Skin of body (tissue), 2 donors: Measurements from ENCODE around the gene GALT. TPM values are rescaled to one million over a fixed set of nuclear protein-coding genes. Genes with fewer than 3 reads are reported as not detected.
"Not testable (repeated sequence)": the region's sequence is repeated elsewhere in the genome, so short reads cannot be mapped to it uniquely, and the experiment has no call there.

Experiments
- DNase-seq: peaks from one replicate; lab custom pipeline; 2025; lab: John Stamatoyannopoulos, UW
- total RNA-seq: library from RNA; depleted of rRNA; stranded (reverse); fragments of >200 nt; gene quantifications from one replicate; pipeline ENCODE4 v1.2.3, GENCODE V29; 2014

Gene GALT
- total RNA-seq, 1 donor from 2014 or later, result 44.2 TPM

GRCh38 chr9:34627716-34628655, 18.5 kb upstream of the GALT start:
- DNase-seq, result no peak

DNA sequence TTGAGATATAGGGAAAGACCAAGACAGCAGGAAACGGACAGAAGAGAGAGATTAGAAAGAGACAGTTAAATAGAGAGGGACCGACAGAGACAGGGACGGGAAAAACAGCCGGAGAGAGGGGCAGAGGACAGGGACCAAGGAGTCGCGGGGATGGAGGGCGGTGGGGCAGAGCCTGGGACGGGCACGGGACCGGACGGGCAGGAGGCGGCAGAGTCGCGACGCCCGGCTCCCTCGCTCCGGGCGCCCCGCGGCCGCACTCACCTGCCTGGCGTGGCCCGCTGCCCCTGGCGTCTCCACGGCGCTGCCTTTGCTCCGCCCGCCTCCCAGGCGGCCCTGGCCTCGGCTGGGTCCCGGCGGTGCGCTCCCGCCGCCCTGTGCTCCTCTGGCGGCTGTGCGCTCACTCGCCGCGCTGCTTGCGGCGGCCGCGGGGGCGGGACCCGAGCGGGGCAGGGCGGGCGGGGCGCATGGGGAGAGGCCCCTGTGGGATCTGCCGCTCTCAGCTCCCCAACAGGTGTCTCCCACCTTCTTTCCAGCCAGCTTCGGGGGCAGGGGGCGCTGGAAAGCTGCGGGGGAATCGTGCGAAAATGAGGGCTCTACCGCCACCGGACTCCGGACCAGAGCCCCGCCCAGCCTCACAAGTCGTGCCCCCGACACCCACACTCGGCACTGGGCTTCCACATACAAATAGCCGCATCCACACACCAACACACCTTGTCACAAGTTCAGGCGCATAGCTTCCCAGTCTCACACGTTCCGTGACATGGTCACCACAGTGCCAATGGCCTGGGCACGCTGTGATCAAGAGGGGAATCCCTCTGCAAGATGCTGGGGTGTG, 17.6 kb upstream of the GALT start, which contains the start of gene ARID3C:
TSS of gene ARID3C (minus strand) at position 411 of the 835 bp plus-strand sequence. CDS start 1,052 bp downstream, outside the sequence.
- DNase-seq, result no peak

GRCh38 chr9:34629491-34629808, 17.0 kb upstream of the GALT start:
- DNase-seq, result no peak

DNA sequence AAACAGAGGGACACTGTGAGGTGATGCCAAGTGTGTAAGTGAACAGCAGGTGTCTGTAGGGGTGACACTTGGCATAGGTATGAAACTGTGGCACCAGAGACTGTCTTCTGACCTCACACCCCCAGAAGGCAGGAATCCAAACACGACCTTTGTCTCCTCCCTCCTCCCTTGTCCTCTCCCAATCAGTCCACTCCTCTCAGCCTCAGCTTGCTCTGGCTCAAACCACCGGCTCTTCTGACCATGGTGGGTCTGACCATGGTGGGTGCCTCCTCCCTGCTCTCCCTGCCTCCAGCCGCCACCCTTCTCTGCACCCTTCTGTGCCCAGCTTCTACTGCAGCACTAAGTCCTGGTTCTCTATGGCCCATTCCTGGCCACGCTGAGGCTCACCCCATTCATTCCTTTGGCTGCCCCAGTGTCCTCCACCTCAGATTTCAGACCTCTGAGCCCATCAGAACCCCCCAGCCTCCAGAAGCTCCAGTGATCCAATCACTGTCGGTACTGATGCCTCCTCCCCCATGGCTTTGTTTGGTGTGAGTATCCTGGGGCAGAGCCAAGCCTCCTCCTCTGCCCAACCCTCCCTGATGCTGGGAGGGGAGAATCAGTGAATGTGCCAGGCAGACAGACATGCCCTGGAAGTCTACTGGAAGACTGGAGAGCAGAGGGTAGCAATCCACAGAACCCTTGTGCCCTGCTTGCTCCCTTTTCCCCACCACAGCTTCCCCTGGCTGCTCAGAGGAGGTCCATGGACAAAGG, 15.9 kb upstream of the GALT start:
- DNase-seq, result no peak

DNA sequence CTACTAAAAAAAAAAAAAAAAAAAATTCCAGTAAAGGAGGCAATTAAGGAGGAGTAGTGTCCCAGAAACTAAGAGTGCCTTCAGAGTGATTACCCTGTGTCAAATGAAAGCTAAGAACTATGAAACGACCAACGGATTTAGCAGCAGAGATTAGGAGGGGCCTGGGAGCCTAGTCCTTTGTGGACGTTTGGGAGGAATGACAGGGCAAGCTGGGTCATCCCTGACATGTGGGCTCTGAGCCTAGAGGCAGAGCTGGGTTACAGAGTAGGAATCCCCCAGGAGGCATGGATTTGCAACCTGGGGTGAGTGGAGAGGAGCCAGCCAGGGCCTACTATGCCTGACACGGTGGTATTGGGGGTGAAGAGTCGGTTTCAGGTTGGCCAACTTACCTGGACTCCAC, 13.3 kb upstream of the GALT start:
- DNase-seq, result no peak

DNA sequence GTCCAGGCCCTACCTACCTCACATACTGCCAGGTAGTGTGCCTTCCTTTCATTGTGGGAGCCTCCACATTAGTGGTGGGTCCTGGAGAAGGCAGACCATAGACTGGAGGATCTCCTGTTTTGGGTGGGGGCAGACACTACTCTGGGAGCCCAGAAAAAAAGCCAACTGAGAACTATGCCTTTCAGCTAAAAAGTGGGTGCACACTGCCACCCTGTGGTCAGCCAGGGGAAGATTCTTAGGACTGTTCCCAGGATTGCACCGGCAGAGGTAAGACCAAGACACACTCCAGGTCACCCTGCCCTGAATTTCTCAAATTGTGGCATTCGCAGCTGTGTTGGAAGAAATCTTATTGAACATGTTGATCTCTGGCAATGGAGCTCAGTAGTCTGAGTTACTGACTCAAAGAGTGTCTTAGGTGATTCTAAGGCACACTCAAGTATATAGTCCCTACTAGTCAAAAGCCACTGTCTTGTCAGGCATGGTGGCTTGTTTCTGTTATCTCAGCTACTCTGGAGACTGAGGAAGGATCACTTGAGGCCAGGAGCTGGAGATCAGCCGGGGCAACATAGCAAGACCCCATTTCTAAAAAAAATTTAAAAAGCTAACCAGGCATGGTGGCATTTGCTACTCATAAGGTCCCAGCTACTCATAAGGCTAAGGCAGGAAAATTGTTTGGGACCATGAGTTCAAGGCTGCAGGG, 12.5 kb upstream of the GALT start:
- DNase-seq, result peak; percentile 29

GRCh38 chr9:34634551-34635248, 11.8 kb upstream of the GALT start:
- no peak for DNase-seq

GRCh38 chr9:34635556-34635955, 10.9 kb upstream of the GALT start:
- DNase-seq, result no peak

DNA sequence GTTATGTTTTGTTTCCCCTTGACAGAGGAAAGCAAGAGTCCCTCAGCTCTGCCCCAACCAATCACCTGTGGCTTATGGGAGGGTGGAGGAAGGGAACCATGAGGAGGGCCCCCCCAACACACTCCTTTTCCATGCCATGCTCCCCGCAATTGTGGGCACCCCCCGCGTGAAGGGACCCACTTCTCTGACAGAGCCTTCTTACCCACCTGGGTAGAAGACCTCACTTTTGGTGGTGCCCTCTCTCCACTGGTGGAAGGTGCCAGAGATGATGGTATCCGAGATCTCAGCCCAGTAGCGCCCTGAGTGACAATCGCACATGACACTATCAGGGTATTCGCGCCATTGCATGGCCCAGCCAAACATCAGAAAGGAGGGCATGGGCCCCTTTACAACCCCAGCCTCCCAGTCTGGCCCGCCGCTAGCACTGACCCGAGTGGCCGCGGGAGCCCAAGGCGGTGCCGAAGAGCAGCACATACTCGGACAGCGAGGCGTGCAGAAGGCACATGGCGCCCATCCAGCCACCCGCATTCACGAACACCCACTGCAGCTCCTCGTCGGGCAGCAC, 9.6 kb upstream of the GALT start:
- DNase-seq, result no peak

GRCh38 chr9:34637356-34638137, 8.9 kb upstream of the GALT start, which contains the start of gene SIGMAR1:
Gene SIGMAR1 (minus strand): TSS chr9:34637787. CDS start chr9:34637697, 90 bp downstream.
- DNase-seq, result peak; percentile 89

DNA sequence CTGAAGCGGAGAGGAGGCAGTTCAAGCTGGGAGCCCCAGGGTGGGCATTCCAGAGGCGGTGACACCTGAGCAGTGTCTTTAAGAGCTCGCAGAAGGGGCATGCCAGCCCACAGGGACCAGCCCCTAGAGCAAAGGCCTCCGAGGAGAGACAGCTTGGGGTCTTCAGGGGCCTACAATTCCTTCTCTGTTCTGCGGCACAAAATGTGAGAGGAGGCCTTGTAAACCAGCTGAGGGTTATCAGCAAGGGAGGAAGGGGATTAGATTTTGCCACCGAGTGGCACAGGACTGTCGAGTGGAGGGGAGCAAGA, 8.4 kb upstream of the GALT start:
- DNase-seq, result peak; percentile 57

- not testable (repeated sequence) for DNase-seq
These were observed 7.2 kb upstream of the GALT start for GRCh38 chr9:34639322-34639721.

- DNase-seq, result no peak
These were observed 3.8 kb upstream of the GALT start for GRCh38 chr9:34642679-34643078.

GRCh38 chr9:34644766-34645314, 1.6 kb upstream of the GALT start:
- DNase-seq, result no peak

- DNase-seq, result no peak
These were observed 569 bp downstream of the GALT start for GRCh38 chr9:34647084-34647403.

DNA sequence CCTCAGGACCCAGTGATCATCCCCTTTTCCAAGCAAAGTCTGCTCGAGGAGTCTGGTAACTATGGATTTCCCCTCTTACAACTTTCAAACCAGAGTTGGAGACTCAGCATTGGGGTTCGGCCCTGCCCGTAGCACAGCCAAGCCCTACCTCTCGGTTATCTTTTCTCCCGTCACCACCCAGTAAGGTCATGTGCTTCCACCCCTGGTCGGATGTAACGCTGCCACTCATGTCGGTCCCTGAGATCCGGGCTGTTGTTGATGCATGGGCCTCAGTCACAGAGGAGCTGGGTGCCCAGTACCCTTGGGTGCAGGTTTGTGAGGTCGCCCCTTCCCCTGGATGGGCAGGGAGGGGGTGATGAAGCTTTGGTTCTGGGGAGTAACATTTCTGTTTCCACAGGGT, 1.2 kb downstream of the GALT start:
- DNase-seq, result no peak

- DNase-seq, result no peak
These were observed 2.2 kb downstream of the GALT start for GRCh38 chr9:34648673-34649072.

- no peak for DNase-seq
These were observed 4.3 kb downstream of the GALT start for GRCh38 chr9:34650816-34651215.

DNA sequence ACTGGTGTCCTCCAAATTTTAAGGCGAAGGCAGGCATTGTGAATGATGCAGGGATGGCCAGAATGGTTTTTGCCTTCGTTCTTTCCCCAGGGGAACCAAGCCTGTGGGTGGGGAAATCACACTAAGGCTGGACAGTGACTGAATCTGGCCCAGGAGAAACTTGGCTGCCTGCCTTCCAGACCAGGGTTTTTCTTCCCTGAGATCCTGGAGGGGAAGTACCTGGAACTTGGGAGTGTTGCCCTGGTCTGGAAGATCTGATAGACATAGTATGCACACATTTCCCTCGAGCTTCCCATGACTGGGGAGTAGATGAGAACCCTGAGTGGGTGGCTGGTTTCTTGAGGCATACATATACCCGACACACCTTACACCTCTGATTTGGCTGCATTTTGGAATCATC, 4.8 kb downstream of the GALT start:
- DNase-seq, result no peak
